ENCODE data around the gene OTUD5. TPM values are rescaled to one million over a fixed set of nuclear protein-coding genes. Genes with fewer than 3 reads are reported as not detected.

OTUD5 gene
- total and polyA plus RNA-seq, 2 of the 13 experiments (the other 11 are each of a cell fraction or from before 2014, with no cell fraction given) = 18.4 to 42.2 TPM

DNA sequence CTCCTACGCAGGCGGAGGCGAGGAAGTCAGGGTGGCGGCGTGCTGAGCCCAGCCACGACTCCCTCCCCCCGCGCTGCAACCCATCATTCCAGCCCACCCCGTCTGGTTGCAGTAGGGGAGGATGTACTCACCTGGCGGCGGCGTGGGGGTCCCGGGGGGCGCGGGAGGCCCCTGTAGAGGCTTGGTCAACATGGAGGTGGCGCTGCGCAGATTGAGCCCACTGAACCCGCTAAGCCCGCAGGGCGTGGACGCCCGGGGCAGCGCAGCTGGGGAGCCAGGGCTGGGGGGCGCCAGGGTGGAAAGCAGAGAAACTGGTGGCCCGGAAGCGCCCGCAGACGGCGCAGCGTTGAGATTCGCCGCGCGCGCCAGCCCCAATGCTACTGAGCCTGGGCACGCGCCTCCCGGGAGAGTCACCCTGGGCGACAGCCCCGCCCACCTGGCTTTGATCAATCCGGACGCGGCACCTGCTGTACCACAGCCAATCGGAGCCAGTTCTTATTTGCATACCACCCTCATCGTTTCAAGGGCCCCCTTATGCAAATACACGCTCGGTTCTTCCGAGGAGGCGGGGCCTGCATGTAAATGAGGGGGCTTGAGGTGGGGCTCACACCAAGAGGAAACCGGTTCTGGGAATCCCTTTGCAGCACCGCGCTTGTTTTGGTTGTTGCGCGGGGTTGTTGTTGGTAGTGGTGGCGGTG is 38.6 kb downstream of the OTUD5 start, which contains the start of gene PIM2 (continued):
- TF ChIP-seq, protein P1, sequence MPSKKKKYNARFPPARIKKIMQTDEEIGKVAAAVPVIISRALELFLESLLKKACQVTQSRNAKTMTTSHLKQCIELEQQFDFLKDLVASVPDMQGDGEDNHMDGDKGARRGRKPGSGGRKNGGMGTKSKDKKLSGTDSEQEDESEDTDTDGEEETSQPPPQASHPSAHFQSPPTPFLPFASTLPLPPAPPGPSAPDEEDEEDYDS (CRISPR knock-in tag; IDR thresholded peaks at IDR 0.05) = peak; percentile 98
- TF ChIP-seq SOX6 (IDR thresholded peaks at IDR 0.05) (no peak), SOX6 (CRISPR knock-in tag; IDR thresholded peaks at IDR 0.05) (0 out of 2 replicates have a peak, but pooled peaks have one; percentile 22), ZNF501 (CRISPR knock-in tag; IDR thresholded peaks at IDR 0.05) (peak; percentile 46; the same call in 1 of the 2 replicates)
- TF ChIP-seq, protein P2, sequence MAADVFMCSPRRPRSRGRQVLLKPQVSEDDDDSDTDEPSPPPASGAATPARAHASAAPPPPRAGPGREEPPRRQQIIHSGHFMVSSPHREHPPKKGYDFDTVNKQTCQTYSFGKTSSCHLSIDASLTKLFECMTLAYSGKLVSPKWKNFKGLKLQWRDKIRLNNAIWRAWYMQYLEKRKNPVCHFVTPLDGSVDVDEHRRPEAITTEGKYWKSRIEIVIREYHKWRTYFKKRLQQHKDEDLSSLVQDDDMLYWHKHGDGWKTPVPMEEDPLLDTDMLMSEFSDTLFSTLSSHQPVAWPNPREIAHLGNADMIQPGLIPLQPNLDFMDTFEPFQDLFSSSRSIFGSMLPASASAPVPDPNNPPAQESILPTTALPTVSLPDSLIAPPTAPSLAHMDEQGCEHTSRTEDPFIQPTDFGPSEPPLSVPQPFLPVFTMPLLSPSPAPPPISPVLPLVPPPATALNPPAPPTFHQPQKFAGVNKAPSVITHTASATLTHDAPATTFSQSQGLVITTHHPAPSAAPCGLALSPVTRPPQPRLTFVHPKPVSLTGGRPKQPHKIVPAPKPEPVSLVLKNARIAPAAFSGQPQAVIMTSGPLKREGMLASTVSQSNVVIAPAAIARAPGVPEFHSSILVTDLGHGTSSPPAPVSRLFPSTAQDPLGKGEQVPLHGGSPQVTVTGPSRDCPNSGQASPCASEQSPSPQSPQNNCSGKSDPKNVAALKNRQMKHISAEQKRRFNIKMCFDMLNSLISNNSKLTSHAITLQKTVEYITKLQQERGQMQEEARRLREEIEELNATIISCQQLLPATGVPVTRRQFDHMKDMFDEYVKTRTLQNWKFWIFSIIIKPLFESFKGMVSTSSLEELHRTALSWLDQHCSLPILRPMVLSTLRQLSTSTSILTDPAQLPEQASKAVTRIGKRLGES (CRISPR knock-in tag; IDR thresholded peaks at IDR 0.05; ENCODE audit: borderline replicate concordance) = no peak
- TF ChIP-seq, protein P3, sequence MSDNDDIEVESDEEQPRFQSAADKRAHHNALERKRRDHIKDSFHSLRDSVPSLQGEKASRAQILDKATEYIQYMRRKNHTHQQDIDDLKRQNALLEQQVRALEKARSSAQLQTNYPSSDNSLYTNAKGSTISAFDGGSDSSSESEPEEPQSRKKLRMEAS (IDR thresholded peaks at IDR 0.05) = peak; percentile 43; the same call in 1 of the 2 replicates
- TF ChIP-seq, protein P4, sequence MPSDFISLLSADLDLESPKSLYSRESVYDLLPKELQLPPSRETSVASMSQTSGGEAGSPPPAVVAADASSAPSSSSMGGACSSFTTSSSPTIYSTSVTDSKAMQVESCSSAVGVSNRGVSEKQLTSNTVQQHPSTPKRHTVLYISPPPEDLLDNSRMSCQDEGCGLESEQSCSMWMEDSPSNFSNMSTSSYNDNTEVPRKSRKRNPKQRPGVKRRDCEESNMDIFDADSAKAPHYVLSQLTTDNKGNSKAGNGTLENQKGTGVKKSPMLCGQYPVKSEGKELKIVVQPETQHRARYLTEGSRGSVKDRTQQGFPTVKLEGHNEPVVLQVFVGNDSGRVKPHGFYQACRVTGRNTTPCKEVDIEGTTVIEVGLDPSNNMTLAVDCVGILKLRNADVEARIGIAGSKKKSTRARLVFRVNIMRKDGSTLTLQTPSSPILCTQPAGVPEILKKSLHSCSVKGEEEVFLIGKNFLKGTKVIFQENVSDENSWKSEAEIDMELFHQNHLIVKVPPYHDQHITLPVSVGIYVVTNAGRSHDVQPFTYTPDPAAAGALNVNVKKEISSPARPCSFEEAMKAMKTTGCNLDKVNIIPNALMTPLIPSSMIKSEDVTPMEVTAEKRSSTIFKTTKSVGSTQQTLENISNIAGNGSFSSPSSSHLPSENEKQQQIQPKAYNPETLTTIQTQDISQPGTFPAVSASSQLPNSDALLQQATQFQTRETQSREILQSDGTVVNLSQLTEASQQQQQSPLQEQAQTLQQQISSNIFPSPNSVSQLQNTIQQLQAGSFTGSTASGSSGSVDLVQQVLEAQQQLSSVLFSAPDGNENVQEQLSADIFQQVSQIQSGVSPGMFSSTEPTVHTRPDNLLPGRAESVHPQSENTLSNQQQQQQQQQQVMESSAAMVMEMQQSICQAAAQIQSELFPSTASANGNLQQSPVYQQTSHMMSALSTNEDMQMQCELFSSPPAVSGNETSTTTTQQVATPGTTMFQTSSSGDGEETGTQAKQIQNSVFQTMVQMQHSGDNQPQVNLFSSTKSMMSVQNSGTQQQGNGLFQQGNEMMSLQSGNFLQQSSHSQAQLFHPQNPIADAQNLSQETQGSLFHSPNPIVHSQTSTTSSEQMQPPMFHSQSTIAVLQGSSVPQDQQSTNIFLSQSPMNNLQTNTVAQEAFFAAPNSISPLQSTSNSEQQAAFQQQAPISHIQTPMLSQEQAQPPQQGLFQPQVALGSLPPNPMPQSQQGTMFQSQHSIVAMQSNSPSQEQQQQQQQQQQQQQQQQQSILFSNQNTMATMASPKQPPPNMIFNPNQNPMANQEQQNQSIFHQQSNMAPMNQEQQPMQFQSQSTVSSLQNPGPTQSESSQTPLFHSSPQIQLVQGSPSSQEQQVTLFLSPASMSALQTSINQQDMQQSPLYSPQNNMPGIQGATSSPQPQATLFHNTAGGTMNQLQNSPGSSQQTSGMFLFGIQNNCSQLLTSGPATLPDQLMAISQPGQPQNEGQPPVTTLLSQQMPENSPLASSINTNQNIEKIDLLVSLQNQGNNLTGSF (CRISPR knock-in tag; IDR thresholded peaks at IDR 0.05) = no peak
- TF ChIP-seq, protein P5, sequence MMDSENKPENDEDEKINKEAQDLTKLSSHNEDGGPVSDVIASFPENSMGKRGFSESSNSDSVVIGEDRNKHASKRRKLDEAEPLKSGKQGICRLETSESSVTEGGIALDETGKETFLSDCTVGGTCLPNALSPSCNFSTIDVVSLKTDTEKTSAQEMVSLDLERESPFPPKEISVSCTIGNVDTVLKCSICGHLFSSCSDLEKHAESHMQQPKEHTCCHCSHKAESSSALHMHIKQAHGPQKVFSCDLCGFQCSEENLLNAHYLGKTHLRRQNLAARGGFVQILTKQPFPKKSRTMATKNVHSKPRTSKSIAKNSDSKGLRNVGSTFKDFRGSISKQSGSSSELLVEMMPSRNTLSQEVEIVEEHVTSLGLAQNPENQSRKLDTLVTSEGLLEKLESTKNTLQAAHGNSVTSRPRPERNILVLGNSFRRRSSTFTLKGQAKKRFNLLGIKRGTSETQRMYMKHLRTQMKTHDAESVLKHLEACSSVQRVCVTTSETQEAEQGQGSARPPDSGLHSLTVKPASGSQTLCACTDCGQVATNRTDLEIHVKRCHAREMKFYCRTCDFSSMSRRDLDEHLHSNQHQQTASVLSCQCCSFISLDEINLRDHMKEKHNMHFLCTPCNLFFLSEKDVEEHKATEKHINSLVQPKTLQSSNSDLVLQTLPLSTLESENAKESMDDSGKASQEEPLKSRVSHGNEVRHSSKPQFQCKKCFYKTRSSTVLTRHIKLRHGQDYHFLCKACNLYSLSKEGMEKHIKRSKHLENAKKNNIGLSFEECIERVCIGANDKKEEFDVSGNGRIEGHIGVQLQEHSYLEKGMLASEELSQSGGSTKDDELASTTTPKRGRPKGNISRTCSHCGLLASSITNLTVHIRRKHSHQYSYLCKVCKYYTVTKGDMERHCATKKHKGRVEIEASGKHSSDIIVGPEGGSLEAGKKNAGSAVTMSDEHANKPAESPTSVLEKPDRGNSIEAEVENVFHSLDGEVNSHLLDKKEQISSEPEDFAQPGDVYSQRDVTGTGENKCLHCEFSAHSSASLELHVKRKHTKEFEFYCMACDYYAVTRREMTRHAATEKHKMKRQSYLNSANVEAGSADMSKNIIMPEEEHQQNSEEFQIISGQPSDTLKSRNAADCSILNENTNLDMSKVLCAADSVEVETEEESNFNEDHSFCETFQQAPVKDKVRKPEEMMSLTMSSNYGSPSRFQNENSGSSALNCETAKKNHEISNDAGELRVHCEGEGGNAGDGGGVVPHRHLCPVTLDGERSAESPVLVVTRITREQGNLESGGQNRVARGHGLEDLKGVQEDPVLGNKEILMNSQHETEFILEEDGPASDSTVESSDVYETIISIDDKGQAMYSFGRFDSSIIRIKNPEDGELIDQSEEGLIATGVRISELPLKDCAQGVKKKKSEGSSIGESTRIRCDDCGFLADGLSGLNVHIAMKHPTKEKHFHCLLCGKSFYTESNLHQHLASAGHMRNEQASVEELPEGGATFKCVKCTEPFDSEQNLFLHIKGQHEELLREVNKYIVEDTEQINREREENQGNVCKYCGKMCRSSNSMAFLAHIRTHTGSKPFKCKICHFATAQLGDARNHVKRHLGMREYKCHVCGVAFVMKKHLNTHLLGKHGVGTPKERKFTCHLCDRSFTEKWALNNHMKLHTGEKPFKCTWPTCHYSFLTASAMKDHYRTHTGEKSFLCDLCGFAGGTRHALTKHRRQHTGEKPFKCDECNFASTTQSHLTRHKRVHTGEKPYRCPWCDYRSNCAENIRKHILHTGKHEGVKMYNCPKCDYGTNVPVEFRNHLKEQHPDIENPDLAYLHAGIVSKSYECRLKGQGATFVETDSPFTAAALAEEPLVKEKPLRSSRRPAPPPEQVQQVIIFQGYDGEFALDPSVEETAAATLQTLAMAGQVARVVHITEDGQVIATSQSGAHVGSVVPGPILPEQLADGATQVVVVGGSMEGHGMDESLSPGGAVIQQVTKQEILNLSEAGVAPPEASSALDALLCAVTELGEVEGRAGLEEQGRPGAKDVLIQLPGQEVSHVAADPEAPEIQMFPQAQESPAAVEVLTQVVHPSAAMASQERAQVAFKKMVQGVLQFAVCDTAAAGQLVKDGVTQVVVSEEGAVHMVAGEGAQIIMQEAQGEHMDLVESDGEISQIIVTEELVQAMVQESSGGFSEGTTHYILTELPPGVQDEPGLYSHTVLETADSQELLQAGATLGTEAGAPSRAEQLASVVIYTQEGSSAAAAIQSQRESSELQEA (CRISPR knock-in tag; IDR thresholded peaks at IDR 0.05; ENCODE audit: not compliant biosample characterization) = peak; percentile 65
- TF ChIP-seq, protein P6, sequence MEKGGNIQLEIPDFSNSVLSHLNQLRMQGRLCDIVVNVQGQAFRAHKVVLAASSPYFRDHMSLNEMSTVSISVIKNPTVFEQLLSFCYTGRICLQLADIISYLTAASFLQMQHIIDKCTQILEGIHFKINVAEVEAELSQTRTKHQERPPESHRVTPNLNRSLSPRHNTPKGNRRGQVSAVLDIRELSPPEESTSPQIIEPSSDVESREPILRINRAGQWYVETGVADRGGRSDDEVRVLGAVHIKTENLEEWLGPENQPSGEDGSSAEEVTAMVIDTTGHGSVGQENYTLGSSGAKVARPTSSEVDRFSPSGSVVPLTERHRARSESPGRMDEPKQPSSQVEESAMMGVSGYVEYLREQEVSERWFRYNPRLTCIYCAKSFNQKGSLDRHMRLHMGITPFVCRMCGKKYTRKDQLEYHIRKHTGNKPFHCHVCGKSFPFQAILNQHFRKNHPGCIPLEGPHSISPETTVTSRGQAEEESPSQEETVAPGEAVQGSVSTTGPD (CRISPR knock-in tag; IDR thresholded peaks at IDR 0.05) = no peak
